ENCODE results near the gene BLVRA.
"Not testable (repeated sequence)": the region's sequence is repeated elsewhere in the genome, so short reads cannot be mapped to it uniquely, and the experiment has no call there.

Gene BLVRA

DNA sequence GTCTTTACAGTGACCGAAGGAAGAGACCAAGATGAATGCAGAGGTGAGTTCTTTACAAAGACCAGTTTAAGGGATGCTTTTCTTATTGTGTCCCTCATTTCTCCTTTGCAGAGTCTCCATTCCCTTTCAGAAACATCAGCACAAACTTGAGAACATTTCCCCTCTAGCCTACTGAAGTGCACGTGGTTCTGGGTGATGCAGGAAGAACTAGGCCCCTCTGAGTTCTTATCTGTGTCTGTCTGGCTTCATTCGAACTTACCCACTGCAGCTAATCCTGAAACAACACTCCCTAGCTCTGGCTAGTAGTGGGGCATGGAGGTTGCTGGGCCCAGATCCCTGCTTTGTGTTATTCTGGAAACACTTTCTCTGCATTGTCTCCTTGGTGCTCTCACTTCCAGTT, 12.6 kb downstream of the BLVRA start:
- H3K27ac ChIP-seq (ENCODE audit: low read depth, low read length) = no peak overlapping the region

DNA sequence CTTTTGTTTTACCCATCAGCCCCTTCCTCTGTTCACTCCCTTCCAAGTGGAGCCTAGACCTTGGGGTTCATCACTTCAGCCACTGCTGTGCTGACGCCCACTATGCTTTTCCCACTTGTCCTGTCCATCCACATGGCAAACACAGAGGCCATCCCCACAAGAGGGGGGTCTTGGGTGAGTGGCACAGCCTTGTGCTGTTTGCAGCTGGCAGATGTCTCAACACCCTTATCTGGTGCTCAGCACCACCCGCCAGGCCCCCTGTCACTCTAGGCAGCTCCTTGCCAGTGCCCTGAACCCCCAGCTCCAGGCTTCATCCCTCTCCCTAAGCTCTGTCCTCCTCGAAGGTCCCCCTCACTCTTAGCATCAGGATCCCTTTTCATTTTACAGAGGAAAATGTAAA, 13.1 kb downstream of the BLVRA start:
- H3K9me3 ChIP-seq (ENCODE audit: insufficient read depth, low read depth, low read length) = no peaks in the 10 kb centered on the region
- no peaks in the 10 kb centered on the region for H3K27me3 ChIP-seq (ENCODE audit: insufficient read depth, low read length)
- 81% methylated on average over 3 of the region's 3 CpGs for WGBS
- H3K27ac ChIP-seq (ENCODE audit: low read depth, low read length) = no peak overlapping the region
- no peak overlapping the region for H3K4me3 ChIP-seq (ENCODE audit: low read length)
- H3K4me1 ChIP-seq (ENCODE audit: insufficient read depth, low read length) = no peaks in the 10 kb centered on the region
- no peak overlapping the region for H3K9ac ChIP-seq (ENCODE audit: low read depth, low read length)
- no peaks in the 10 kb centered on the region; the same call in 1 of the 2 replicates for H3K36me3 ChIP-seq (ENCODE audit: insufficient read depth, low read length)

More for the DNA sequence above, 12.6 kb downstream of the BLVRA start:
- no peak overlapping the region for H3K4me3 ChIP-seq (ENCODE audit: low read length)
- no peaks in the 10 kb centered on the region for H3K4me1 ChIP-seq (ENCODE audit: insufficient read depth, low read length)
- WGBS = 79% methylated on average over 3 of the region's 3 CpGs
- H3K36me3 ChIP-seq (ENCODE audit: insufficient read depth, low read length) = no peaks in the 10 kb centered on the region; the same call in 1 of the 2 replicates
- no peaks in the 10 kb centered on the region for H3K9me3 ChIP-seq (ENCODE audit: insufficient read depth, low read depth, low read length)
- no peaks in the 10 kb centered on the region for H3K27me3 ChIP-seq (ENCODE audit: insufficient read depth, low read length)
- H3K9ac ChIP-seq (ENCODE audit: low read depth, low read length) = no peak overlapping the region

DNA sequence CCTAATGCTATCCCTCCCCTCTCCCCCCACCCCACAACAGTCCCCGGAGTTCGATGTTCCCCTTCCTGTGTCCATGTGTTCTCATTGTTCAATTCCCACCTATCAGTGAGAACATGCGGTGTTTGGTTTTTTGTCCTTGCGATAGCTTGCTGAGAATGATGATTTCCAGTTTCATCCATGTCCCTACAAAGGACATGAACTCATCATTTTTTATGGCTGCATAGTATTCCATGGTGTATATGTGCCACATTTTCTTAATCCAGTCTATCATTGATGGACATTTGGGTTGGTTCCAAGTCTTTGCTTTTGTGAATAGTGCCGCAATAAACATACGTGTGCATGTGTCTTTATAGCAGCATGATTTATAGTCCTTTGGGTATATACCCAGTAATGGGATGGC, 14.8 kb downstream of the BLVRA start:
- not testable (repeated sequence) for H3K36me3 ChIP-seq (ENCODE audit: insufficient read depth, low read length); H3K9me3 ChIP-seq (ENCODE audit: insufficient read depth, low read depth, low read length); H3K27me3 ChIP-seq (ENCODE audit: insufficient read depth, low read length); H3K4me1 ChIP-seq (ENCODE audit: insufficient read depth, low read length); H3K4me3 ChIP-seq (ENCODE audit: low read length); H3K27ac ChIP-seq (ENCODE audit: low read depth, low read length); H3K9ac ChIP-seq (ENCODE audit: low read depth, low read length)
- WGBS = 99% methylated on average over 3 of the region's 6 CpGs

DNA sequence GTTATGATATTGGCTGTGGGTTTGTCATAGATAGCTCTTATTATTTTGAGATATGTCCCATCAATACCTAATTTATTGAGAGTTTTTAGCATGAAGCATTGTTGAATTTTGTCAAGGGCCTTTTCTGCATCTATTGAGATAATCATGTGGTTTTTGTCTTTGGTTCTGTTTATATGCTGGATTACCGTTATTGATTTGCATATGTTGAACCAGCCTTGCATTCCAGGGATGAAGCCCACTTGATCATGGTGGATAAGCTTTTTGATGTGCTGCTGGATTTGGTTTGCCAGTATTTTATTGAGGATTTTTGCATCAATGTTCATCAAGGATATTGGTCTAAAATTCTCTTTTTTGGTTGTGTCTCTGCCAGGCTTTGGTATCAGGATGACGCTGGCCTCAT, 16.8 kb downstream of the BLVRA start:
- not testable (repeated sequence) for H3K4me3 ChIP-seq (ENCODE audit: low read length); H3K9ac ChIP-seq (ENCODE audit: low read depth, low read length); H3K27ac ChIP-seq (ENCODE audit: low read depth, low read length); H3K4me1 ChIP-seq (ENCODE audit: insufficient read depth, low read length); H3K27me3 ChIP-seq (ENCODE audit: insufficient read depth, low read length); H3K36me3 ChIP-seq (ENCODE audit: insufficient read depth, low read length)
- WGBS = 91% methylated on average over 1 of the region's 2 CpGs
- H3K9me3 ChIP-seq (ENCODE audit: insufficient read depth, low read depth, low read length) = peaks cover 14% of the 10 kb centered on the region; the same call in 1 of the 2 replicates

DNA sequence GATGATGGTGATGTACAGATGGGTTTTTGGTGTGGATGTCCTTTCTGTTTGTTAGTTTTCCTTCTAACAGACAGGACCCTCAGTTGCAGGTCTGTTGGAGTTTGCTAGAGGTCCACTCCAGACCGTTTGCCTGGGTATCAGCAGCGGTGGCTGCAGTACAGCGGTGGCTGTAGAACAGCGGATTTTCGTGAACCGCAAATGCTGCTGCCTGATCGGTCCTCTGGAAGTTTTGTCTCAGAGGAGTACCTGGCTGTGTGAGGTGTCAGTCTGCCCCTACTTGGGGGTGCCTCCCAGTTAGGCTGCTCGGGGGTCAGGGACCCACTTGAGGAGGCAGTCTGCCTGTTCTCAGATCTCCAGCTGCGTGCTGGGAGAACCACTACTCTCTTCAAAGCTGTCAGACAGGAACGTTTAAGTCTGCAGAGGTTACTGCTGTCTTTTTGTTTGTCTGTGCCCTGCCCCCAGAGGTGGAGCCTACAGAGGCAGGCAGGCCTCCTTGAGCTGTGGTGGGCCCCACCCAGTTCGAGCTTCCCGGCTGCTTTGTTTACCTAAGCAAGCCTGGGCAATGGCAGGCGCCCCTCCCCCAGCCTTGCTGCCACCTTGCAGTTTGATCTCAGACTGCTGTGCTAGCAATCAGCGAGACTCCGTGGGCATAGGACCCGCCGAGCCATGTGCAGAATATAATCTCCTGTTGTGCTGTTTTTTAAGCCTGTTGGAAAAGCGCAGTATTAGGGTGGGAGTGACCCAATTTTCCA, 20.0 kb downstream of the BLVRA start:
- not testable (repeated sequence) for H3K27ac ChIP-seq (ENCODE audit: low read depth, low read length); H3K36me3 ChIP-seq (ENCODE audit: insufficient read depth, low read length); H3K27me3 ChIP-seq (ENCODE audit: insufficient read depth, low read length); H3K4me3 ChIP-seq (ENCODE audit: low read length); H3K4me1 ChIP-seq (ENCODE audit: insufficient read depth, low read length); H3K9ac ChIP-seq (ENCODE audit: low read depth, low read length)
- WGBS = 90% methylated on average over 15 of the region's 18 CpGs
- H3K9me3 ChIP-seq (ENCODE audit: insufficient read depth, low read depth, low read length) = peaks cover 15% of the 10 kb centered on the region; the same call in 1 of the 2 replicates

DNA sequence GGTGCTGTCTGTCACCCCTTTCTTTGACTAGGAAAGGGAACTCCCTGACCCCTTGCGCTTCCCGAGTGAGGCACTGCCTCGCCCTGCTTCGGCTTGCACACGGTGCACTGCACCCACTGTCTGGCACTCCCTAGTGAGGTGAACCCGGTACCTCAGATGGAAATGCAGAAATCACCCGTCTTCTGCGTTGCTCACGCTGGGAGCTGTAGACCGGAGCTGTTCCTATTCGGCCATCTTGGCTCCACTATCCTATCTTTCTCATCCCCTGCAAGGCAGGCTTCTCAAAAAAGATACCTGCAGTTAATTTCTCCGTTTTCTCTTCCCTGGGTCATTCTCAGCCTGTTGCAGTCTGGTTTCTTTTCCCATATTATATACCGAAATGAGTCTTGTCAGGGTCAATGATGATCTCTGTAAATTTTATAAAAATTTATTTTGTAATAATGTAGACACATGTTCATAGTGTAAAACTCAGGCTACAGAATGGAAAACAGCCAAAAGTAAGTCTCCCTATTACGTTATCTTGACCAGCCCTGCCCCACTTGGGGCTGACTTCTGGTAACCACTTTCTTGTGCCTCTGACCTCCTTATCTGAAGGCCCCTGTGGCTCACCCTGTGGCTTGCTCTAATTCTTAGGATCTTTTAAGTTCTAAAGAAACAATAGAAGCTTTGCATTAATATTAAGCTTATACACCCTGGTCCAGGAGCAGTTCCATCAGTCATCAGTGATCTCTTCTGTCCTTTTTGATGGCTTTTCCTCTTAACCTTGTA, 20.7 kb downstream of the BLVRA start:
- 96% methylated on average over 13 of the region's 14 CpGs for WGBS
- H3K9ac ChIP-seq (ENCODE audit: low read depth, low read length) = no peak overlapping the region

DNA sequence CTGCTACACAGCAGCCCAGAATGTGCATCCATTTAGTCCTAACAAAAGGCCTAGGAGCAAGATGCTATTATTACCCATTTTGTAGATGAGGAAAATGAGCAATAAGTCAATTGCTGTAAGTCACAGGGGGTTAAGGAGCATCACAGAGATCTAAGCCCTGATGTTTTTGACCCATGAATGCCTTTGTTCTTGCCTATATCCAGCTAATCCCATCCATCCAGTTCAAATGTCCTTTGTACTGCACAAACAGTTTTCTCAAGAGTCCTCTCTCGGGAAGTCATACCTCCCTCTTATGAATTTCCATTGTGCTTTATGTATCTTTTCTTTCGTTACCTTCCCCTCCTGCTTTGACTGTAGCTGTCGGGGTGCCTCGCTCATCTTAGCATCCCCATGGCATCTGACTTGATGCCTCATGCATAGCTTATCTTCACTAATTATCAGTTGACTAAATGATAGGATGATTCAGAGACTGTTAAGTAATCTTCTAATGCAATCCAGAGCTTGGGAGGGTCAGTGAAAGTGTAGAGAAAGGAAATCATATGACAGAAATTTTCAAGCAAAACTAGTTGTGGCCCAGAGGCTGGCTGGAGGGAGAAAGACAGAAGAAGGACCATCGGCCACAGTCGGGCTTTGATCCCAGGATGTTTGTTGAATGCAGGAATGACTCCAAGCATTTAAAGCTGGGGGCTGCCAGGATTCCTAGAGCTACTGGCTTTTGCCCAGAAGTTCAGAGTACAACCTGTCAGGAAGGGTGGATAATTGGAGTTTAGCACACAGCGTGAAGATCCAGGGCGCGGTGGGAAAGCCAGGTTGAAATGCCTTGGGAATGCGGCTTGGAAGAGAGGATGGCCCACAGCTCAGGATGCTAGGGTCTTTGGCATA, 23.5 kb downstream of the BLVRA start:
- H3K9ac ChIP-seq (ENCODE audit: low read depth, low read length) = no peak overlapping the region
- no peak overlapping the region for H3K27ac ChIP-seq (ENCODE audit: low read depth, low read length)
- WGBS = 92% methylated on average over 10 of the region's 10 CpGs
- H3K9me3 ChIP-seq (ENCODE audit: insufficient read depth, low read depth, low read length) = peaks cover 15% of the 10 kb centered on the region; the same call in 1 of the 2 replicates
- no peaks in the 10 kb centered on the region for H3K27me3 ChIP-seq (ENCODE audit: insufficient read depth, low read length)
- no peak overlapping the region for H3K4me3 ChIP-seq (ENCODE audit: low read length)
- H3K4me1 ChIP-seq (ENCODE audit: insufficient read depth, low read length) = no peaks in the 10 kb centered on the region
- H3K36me3 ChIP-seq (ENCODE audit: insufficient read depth, low read length) = no peaks in the 10 kb centered on the region

More for the DNA sequence above, 20.7 kb downstream of the BLVRA start:
- peaks cover 15% of the 10 kb centered on the region; the same call in 1 of the 2 replicates for H3K9me3 ChIP-seq (ENCODE audit: insufficient read depth, low read depth, low read length)
- no peaks in the 10 kb centered on the region for H3K27me3 ChIP-seq (ENCODE audit: insufficient read depth, low read length)
- no peaks in the 10 kb centered on the region for H3K36me3 ChIP-seq (ENCODE audit: insufficient read depth, low read length)
- H3K4me1 ChIP-seq (ENCODE audit: insufficient read depth, low read length) = no peaks in the 10 kb centered on the region
- no peak overlapping the region for H3K27ac ChIP-seq (ENCODE audit: low read depth, low read length)
- no peak overlapping the region for H3K4me3 ChIP-seq (ENCODE audit: low read length)

DNA sequence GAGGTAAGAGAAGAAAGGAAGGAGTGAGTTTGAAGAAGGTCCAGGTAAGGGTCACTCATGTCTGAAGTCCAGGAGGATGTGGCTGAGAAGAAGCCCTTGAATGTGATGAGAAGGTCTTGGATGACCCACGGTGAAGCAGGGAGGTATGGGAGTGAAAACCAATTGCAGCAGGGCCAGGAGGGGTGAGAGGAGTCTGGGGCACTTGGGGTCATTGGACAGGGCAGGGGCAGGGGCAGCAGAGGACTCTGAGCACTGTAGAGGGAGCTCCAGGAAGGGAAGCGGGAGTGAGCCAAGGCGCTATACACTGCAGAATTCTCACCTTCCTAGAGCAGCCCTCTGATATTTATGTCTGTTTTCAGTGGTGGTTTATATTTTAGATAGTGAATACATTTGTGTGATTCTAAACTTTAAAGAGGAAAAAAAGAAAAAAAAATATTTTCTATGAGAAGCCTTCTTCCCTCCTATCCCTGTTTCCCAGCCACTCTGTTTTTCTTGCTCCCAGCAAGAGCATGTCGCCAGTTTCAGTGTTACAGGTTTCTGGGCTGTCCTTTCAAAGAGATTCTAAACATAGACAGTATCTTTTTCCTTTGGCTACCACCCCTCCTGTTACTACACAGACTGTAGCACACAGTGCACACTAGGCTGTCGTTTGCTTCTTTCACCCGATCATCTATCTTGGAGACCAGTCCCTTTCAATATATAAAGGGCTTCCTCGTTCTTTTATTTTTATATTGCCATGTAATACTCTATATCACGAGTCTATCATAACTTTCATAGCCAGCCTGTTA, 24.5 kb downstream of the BLVRA start:
- Histone ChIP-seq H3K27me3 (ENCODE audit: insufficient read depth, low read length) (no peaks in the 10 kb centered on the region), H3K27ac (ENCODE audit: low read depth, low read length) (no peak overlapping the region), H3K4me1 (ENCODE audit: insufficient read depth, low read length) (no peaks in the 10 kb centered on the region), H3K4me3 (ENCODE audit: low read length) (no peak overlapping the region), H3K9me3 (ENCODE audit: insufficient read depth, low read depth, low read length) (peaks cover 15% of the 10 kb centered on the region; the same call in 1 of the 2 replicates), H3K9ac (ENCODE audit: low read depth, low read length) (no peak overlapping the region), H3K36me3 (ENCODE audit: insufficient read depth, low read length) (no peaks in the 10 kb centered on the region)
- WGBS = 95% methylated on average over 6 of the region's 8 CpGs

DNA sequence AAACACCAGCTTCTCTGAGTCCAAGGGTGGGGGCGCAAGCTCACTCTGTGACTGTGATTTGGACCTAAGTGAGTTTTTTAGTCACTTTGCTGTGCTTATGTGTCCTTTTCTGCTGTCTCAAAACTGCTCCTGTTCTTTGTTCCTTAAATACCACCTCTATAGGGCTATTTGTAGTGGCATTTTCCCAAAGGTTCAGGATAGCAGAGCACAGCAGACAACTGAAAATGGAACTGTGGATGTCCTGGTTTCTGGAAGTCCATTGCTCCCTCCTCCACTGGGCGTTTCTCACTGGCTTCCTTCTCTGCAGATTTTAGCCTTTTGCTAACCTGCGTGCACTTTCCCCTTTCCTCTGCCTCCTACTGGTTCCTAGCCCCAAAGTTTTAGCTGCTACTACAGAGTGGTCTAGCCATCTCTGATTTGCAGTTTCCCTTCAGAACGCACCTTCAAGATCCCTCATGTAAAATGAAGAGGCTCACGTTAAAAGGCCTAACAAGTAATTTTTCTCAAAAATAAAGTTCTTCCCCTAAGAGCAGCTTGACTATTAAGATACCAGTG, 25.6 kb downstream of the BLVRA start:
- WGBS = 89% methylated on average over 5 of the region's 5 CpGs
- Histone ChIP-seq H3K27ac (ENCODE audit: low read depth, low read length) (no peak overlapping the region), H3K4me3 (ENCODE audit: low read length) (no peak overlapping the region), H3K4me1 (ENCODE audit: insufficient read depth, low read length) (no peaks in the 10 kb centered on the region), H3K27me3 (ENCODE audit: insufficient read depth, low read length) (no peaks in the 10 kb centered on the region), H3K9ac (ENCODE audit: low read depth, low read length) (no peak overlapping the region), H3K9me3 (ENCODE audit: insufficient read depth, low read depth, low read length) (peaks cover 11% of the 10 kb centered on the region; the same call in 1 of the 2 replicates), H3K36me3 (ENCODE audit: insufficient read depth, low read length) (no peaks in the 10 kb centered on the region)

DNA sequence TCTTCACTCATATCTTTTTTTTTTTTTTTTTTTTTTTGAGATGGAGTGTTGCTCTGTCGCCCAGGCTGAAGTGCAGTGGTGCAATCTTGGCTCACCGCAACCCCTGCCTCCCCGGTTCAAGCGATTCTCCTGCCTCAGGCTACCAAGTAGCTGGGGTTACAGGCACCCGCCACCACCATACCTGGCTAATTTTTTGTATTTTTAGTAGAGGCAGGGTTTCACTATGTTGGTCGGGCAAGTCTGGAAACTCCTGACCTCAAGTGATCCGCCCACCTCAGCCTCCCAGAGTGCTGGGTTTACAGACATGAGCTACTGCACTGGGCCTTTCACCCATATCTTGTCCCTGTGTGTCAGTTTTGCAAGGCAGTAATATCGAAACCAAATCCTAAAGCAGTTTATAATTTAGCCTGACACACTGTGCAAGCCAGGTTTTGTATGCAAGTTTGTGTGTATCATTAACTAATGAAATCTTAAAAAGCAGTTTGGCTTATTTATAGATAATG, 26.2 kb downstream of the BLVRA start:
- H3K9ac ChIP-seq (ENCODE audit: low read depth, low read length); H3K36me3 ChIP-seq (ENCODE audit: insufficient read depth, low read length); H3K4me1 ChIP-seq (ENCODE audit: insufficient read depth, low read length); H3K27me3 ChIP-seq (ENCODE audit: insufficient read depth, low read length); H3K4me3 ChIP-seq (ENCODE audit: low read length); H3K27ac ChIP-seq (ENCODE audit: low read depth, low read length); H3K9me3 ChIP-seq (ENCODE audit: insufficient read depth, low read depth, low read length): not testable (repeated sequence)
- 92% methylated on average over 8 of the region's 8 CpGs for WGBS

Measured in HUES64 (cell line).